GM21447 (cell line): ENCODE data around the gene ATXN7L1.

Experiments used
- ATAC-seq: cut with Tn5 transposase; IDR thresholded peaks from one replicate; pipeline ENCODE4 v1.9.1; 2021; ENCODE audit not compliant: unreplicated experiment

ATXN7L1 gene

DNA sequence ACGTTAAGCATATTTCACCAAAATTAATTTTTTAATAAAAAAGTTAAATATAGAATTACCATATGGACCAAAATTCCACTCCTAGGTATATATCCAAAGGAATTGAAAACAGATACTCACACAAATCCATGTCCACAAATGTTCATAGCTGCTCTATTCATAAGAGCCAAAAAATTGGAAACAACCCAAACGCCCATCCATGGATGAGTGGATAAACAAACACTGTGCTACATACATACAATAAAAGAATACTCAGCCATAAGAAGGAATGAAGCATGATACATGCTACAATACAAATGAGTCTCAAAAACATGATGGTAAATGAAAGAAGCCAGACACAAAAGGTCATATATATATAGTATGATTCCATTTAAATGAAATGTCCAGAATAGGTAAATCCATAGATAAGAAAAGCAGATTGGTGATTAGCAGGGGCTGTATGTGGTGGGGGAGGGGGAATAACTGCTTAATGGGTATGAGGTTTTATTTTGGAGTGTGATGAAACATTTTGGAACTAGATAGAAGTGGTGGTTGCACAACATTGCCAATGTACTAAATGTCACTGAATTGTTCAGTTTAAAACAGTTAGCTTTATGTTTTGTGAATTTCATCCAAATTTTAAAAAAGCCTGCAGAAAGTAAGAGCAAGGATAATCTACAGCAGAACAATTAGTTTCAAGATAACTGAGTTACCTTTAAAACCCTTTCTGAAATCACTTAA lies 193.9 kb downstream of the ATXN7L1 start:
- ATAC-seq, result no peak

- no peak for ATAC-seq
These were observed 195.8 kb downstream of the ATXN7L1 start for GRCh38 chr7:105680505-105681187.

- peak; percentile 61 for ATAC-seq
These were observed 197.4 kb downstream of the ATXN7L1 start for GRCh38 chr7:105678811-105679495.

DNA sequence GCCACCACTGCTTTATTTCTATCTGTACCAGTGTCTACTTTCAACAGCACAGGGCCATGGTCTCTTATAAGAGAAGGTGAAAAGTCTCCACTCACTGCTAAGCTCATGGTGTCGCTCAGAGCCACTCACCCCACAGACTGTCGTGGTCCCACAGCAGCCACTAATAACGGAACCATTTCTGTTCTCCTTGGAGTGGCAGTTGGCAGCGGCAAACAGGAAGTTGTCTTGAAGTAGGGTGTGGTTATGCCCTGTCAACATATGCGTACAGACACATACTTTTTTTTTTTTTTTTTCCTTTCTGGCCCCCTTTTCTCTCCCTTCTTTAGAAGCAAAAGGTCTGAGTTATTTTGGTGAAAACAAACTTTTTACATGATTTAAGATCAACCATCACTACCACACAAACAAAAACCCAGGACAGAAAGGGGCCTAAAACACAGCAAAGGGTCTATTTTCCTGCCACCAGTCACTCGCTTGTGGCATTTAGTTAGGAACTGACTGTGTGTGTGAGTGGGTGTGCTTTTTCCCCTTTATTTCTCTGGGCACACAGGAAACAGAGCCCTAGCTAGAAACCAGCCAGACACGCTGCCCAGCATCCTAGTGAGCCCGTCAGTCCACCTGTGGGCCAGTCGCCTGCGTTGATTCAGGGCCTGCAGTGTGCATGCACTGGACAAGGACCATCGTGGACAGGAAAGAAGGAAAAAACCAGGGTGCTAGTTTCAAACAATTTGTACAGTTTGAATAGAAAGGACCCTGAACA lies 198.4 kb downstream of the ATXN7L1 start:
- peak; percentile 68 for ATAC-seq

DNA sequence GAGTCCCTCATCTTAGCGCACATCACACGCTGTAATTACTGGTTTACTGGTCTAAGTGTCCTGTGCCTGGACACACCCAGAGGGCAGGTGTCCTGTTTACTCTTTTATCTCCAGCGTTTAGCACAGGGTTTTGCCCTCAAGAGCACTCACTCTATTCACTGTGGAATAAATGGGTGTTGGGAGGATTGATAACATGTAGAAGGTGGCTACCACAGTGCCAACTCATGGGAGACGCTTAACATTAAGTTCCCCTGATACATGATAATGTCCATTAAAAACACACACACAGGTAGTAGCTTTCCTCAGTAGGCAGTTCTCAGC lies 199.0 kb downstream of the ATXN7L1 start:
- ATAC-seq, result no peak

DNA sequence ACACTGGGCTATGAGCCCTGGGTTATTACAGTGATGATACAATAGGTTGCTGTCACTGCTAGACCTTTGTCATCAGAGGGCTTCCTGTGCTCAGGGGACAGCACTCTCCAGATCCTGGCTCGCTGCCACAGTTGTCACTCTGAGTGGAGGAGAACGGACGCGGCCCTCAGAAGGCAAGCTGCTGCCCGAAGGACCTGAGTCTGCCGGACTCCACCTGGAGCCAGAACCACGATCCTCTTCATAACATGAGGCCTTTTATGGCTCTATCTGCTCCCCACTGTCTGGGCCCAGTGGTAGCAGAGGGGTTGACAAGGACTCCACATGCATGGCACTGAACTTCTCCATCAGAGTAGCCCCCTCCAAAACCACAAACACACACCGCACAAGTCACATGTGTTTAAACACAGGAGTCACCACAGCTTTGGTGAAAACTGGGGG lies 200.4 kb downstream of the ATXN7L1 start:
- ATAC-seq, result no peak

DNA sequence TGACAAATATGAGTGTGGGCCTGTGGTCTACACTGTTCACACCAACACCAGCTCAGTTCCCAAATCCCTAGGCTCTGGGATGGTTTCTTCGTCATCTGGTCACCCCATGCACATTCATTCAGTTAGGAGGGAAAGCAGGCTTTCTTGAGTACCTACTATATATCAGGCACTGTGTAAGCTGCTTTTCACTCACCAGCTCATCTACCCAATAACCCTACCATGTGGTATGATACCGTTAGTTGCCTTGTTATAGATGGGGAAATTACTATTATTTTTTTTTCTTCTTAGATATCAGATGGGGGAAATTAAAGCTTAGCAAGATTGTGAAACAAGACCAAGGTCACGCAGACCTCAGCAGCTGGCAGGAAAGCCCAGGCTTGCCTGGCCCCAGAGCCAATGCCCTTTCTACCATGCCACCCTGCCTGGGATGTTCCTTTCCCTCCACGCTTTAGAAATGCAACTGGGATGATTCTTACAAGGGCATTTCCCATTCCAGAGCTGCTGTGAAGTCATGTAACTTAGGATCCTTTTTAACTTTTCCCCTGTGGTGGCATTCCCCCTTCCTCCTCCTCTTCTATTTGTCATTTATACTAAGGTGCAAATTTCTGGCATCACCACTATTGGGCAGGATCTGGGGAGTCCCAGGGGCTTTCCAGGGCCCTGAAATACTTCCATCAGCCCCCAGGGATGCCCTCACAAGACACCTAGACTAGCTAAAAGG lies 202.0 kb downstream of the ATXN7L1 start:
- ATAC-seq, result no peak

GRCh38 chr7:105673367-105674084 lies 202.9 kb downstream of the ATXN7L1 start:
- ATAC-seq, result no peak

DNA sequence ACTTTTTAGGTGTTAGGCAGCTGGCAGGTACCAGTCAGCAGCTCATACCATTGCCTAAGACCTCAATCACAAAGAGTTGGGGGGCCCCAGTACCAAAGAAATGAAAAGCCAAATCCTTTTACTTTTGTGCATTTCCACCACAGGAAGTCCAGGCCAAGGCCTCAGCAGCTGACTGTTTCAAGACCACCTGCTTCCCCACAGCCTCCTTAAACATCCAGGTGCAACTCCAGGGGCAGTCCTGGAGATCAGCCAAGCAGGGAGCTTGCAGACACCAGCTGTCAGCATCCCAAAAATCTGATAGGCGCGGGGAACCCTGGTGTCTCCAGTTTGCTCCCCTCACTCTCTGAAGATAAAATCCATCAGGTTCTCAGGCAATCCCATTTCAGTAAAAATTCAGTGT lies 203.6 kb downstream of the ATXN7L1 start:
- no peak for ATAC-seq

GRCh38 chr7:105666324-105666723 lies 210.1 kb downstream of the ATXN7L1 start:
- ATAC-seq, result no peak

DNA sequence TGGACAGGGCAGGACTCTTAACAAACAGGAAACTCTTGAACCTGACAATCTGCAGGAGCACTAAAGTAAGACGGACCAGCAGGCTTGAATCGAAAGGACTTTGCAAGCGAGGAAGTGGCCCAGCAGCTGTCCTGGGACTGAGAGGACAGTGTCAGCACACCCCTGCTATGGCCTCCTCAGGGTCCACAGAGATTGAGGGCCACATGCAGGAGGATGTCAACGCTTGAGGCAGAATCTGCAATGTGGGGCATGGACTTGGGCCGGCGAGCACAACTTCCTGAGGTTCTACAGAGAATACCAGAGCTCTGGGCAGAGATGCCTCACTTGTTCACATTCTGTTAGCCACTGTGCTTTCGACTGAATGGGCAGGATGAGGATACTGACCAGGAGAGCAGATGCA lies 210.7 kb downstream of the ATXN7L1 start:
- ATAC-seq, result no peak

GRCh38 chr7:105664816-105665525 lies 211.4 kb downstream of the ATXN7L1 start:
- no peak for ATAC-seq

GRCh38 chr7:105662998-105663397 lies 213.4 kb downstream of the ATXN7L1 start:
- ATAC-seq, result no peak

- ATAC-seq, result no peak
These were observed 214.8 kb downstream of the ATXN7L1 start for GRCh38 chr7:105661625-105662024.

DNA sequence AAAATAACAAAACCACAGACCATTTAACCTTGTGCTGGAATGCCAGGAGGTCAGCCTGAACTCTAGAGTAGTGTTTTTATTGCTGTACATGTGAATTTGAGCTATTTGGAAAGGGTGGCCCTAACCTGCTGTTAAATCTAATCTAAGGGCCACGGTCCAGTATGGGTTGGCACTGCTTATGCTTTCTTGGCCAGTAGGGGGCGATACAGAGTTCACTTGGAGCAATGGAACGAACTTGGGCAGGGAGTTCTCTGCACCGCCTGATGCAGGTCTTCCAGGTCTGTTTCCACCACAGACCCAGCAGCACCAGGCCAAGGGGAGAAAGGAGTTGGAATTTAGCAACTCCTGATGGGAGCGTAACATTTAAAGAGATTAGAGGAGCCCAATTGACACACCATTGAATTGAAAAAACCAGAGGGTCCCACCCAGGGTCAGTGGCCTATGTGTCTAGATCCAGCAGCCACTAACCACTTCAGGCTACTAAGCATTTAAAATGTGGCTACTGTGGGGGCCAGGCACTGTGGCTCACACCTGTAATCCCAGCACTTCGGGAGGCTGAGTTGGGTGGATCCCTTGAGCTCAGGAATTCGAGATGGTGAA lies 219.4 kb downstream of the ATXN7L1 start:
- ATAC-seq, result no peak

GRCh38 chr7:105655500-105656380 lies 220.7 kb downstream of the ATXN7L1 start:
- ATAC-seq, result no peak

- ATAC-seq, result no peak
These were observed 221.3 kb downstream of the ATXN7L1 start for GRCh38 chr7:105655067-105655466.

- no peak for ATAC-seq
These were observed 222.2 kb downstream of the ATXN7L1 start for GRCh38 chr7:105654095-105654686.
